Activated CD8-positive, alpha-beta memory T cell treated with anti-CD3 and anti-CD28 coated beads, Interleukin-2, amount 50 U/mL, for 24 hours (primary cell): ENCODE measurements around the gene ZBP1.

ENCODE experiments used
- DNase-seq: peaks from one replicate; pipeline ENCODE4 v3.0.0-alpha.2; 2020; ENCODE audit errors: extremely low read depth

ZBP1 gene

DNA sequence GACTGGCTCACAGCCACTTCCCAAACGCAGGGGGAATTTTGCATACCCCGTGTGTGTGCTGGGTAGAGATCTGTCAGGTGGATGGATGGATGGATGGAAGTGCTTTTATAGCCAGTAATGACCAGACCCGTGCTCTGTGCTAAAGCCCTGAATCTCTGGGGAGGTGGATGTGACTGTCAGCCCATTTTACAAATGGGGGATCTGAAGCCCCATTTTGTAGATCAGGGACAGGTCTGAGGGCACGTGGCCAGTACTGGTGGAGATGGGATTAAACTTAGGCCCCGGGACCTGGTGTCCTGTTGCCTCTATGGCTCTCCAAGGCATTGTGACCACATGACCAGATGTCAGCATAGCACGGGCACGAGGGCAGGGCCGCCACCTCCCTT is 38.2 kb upstream of the ZBP1 start:
- no peak for DNase-seq

DNA sequence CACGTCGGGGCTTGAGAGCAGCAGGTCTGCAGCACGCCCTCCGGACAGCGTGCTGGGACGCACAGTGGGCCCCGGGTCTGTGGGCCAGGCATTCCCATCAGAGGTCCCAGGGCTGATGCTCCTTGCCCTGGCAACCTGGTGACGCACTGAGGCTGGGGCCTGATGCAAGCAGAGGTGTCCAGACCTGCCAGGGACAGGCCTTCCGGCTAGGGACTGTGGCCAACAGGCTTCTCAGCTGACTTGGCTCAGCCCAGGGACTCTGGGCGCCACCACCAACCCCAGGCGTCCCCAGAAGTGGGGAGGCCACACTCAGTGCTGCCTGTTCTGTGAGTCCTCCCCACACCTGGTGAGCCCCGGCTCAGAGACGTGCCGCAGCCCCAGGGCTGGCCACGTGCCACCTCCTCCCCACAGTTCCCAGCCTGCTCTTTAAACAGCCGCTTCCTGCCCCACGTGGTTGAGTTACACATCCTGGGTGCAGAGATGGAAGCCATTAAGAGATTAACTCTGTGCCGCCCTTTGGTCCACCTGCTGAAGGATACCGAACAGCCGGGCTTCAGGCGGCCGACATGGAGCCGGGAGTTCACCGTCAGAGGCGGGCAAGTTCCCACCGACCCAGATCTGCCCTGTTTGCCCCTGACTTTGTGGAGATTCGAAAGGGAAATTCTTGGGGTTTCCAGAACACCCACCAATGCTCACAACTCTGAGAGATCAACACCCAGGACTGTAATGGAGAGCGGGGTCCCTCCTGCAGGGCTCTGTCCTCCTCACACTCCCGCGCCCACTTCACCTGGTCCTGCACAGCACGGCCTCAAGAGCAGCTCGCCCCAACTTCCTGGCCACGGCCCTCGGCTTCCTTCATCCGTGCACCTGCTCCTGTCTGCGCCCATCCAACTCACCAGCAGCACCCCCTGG is 37.6 kb upstream of the ZBP1 start:
- no peak for DNase-seq

DNA sequence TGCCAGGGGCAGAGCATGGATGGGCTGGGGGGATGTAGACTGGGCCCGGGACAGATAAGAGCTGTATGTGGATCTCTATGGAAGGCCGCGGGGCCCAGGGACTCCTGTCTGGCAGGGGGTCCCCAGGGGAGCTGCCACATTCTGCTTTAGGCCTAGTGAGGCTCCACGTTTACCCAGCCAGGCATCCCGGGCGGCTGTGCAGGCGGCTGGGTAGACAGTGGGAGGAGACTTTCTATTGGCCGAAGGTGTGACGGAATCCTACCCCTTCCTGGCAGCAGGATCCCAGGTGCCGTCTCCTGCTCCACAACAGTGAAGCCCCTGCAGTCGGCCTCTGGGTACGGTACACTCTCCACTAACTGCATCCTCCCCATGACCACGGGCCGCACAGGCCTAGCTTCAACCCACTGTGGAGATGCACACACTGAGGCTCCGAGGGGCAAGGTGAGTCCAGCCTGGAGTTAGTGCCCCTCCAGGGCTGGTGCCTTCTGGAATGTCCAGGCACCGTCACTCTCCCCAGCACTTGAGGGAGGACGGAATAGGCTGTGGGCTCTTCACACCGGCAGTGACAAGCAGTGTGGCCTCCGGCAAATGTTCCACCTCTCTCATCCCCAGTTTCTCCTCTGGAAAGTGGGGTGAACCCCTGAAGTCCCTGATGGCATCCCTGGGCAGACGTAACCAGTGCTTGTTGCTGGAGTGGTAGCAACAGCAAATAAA is 36.8 kb upstream of the ZBP1 start:
- DNase-seq: no peak

DNA sequence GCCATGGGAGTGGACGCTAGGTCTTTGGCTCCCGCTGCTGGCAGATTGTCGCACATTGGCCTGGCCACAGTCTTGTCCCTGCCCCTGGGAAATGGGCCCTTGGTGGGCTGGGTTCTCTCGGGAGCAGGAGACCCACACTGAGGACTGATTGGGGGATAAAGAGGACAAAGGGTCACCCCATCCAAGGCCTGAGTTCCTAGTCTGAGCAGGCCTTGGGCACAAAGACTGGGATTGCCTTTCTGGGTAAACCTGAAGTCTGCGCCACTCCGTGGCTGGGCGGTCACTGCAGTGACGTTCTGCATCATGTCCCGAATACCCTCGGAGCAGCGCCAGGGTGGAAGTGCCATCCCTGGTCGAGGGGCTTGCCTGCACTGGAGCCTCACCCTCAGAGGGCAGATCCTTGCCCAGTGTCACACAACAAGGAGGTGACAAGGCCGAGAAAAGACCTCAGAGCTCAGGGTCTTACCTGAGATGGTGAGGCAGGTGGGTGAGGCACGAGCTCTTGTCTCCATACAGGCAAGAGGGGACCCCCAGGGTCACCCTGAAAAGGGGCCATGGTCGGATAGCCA is 36.1 kb upstream of the ZBP1 start:
- DNase-seq: no peak

DNA sequence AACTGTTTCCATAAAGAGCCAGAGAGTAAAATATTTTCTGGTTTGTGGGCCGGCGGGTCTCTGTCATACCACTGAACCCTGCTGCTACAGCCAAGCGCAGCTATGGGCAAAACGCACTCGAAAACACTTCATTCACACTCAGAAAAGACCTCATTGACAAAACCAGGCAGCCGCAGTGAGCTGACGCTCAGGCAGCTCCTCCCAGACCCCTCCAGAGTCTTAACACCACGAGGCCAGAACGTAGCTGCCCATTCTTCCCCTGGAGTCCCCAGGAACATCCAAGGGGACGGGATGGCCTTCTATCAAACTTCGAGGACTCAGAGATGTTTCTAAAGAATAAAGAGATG is 35.6 kb upstream of the ZBP1 start:
- DNase-seq: no peak

DNA sequence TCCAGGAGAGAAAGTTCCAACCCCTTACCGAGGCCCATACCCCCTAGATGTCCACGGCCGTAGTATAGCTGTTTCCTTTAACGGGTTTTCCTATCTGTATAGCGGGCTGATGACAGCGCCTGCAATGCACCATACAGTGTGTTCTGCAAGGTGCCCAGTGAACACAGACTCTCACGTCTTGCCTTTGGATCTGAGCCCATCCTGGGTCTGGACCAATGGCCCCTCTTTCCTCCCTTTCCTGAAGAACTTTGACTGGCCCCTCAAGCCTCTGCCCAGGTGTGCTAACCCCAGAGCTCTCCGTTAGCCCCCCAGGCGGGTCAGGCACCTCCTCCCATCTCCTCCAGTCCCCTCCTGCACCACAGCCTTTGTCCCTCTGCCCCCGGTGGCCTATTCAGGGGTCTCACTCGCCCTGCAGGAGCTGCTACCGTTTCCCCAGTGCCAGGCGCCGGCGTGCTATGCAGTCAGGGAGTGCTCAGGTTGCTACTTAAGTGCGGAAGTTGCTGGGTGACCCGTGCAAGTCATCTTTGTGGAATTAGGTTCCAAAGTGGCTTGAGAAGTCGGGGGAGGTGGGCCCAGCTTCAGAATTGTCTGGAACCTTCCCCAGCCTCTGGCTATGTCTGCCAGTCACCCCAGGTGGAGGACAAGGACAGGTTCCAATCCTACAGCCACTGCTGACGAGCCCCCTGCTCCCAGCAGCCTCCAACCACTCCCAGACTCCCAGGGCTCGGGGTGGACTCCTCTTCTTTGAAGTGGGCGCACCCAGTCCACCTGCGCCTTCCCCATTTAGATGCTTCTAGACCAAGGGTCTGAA is 35.0 kb upstream of the ZBP1 start:
- no peak for DNase-seq

DNA sequence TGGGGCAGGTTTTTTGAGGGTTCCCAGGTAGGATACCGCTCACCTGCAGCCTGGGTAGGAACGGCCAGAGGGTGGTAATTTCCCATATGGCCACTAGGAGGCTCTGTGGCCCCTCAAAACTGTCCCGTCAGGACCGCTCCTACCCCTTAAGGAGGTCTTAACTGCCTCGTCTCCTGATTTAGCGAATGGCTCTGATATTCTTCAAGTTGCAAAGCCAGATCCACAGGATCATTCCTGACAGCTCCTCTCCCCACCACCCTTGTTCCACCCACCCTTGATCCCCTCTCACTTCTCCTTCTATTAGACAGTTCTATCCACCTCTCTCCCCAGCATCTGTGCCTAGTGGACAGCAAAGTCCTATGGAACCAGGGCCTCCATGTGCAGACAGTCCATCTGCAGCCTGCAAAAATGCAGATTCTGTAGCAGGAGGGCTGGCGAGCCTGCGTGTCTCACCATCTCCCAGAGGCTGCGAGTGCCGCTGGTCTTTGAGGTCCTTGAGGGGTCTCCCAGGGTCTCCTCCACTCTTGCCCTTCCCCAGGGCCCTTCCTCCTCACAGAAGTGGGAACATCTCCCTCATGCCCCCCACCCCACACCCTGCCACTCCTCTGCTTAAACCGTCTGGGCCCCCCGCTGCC is 34.3 kb upstream of the ZBP1 start:
- peak; percentile 18 for DNase-seq

DNA sequence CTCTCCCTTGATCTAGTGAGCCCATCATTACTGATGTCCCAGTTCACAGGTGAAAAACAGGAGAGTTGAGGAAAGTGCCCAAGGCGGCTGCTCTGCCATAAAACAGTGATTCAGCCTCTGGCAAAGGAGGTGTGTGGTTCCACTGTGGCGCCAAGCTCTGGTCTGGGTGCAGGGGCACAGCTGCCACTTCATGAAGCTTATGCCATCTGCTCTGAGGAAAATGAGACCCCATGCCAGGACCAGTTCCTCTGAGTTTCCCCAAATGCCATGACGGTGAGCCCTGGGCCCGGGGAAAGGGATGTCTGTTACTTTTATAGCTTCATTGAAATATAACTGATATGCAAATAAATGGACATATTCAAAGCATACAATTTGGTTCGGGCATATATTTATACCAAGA is 33.7 kb upstream of the ZBP1 start:
- DNase-seq: no peak

DNA sequence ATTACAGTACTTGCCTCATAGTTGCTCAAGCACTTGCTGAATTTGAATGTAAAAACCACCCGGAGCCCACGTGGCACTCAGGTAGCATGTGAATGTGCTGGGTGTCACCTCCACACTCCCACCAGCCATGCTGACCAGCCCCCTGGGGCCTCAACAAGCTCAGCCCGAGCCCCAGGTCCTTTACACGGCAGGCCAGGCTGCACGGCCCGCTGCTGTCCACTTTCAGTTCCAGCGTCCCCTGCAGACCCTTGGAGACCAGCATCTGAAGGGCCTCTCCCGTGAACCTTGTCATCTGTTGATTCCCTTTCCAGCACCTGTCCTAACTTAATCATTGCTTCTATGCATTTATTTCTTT is 33.3 kb upstream of the ZBP1 start:
- no peak for DNase-seq

DNA sequence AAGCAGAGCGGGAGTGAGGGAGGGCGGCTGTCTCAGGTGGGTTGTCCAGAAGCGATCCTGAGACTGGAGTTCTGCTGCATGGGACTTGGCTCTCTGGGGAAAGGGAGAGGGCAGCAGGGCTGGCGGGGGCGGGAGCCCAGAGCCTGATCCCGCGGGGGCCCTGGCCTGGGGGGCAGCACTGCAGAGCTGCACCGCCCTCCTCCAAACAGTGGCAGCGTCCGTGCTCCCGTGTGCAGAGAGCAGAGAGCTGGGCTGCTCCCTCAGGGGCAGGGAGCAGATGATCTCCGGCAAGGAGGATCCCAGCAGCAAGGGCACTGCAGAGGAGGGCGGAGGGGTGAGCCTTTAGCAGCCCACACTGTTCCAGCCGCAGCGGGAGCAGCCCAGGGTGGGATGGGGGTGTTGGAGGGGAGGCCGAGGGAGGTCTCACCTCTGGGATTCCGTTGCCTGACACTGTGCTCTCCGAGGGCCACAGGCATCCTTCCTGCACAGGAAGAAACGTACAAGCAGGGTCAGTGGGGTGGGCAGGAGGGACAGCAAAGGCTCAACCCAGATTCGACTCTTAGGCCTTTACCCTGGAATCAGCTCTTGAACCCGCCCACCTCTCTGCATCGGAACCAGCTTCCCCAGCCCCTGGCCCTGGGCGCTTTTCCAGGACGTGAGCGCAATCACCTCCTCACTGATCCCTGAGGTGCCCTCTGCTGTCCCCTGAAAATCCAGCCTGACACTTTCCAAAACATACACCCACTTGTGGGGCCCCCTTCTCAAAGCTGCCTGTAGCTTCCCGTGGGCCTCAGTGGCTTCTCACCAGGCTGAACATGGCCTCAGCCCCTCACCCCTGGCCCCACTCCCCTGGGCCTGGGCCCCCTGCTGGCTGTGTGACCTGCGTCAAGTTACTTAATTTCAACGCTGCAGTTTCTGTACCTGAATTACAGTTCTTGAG is 32.6 kb upstream of the ZBP1 start:
- DNase-seq: no peak

DNA sequence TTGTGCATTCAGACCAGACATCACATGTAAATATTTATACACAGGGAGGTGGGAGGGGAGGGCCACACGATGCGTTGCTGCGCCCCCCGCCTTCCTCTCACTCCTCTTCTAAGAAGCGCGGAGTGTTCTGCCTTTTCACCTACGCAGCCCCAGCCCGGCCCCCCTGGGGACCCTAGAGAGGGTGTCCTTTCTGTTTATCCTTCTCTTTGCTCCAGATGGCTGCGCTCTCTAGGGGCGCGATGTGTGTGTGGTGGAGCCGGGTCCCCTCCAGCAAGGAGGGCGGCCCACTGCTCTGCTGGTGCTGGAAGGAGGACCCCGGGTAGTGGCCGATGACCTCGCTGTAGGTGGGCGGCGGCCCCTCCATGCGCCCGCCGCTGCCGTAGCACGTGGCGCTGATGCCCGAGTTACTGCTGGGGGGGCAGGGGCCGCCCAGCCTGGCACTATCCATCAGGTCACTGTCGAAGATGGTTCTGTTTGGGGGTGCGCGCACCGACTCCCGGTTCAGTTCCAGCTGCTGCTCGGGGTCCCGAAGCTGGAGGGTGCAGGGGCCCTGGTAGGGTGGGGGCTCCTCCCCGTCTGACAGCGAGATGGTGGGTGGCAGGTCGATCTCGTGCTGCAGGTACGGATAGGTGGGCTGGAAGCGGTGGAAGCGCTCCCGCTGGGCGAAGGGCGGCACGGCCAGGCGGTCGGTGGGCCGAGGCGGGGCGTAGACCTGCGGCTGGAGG is 31.8 kb upstream of the ZBP1 start:
- no peak for DNase-seq

DNA sequence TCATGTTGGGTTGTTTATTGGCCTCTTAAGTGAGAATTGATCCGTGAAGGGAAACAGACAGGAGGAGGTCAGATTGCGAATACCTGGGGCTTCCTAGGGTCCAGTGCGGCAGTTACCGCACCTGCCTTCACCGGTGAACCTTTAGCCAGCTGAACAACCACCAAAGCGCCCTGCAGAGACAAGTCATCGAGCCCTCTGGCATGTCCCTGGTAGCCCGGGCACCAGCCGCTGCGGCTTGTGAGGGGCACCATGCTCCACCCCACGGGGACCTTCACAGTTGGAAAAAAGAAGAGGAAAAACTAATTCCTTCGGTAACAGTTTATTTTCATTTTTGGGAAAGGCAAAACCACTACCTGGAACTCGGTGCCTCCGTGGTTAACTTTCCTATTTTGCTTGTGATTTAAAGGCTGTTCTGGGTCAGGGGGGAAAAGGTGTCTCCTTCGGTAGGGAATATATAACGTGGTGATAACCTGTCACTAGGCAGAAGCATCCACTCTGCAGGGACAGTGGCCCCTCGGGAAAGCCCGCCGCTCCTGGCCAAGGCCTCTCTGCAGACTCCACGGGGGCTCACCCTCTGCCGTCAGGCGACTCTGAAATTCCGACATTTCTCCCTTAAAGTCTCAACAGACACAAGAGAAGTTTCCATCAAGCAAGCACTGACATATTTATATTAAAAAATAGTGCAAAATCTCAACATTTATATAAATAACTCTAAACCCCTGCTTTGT is 30.7 kb upstream of the ZBP1 start:
- no peak for DNase-seq

DNA sequence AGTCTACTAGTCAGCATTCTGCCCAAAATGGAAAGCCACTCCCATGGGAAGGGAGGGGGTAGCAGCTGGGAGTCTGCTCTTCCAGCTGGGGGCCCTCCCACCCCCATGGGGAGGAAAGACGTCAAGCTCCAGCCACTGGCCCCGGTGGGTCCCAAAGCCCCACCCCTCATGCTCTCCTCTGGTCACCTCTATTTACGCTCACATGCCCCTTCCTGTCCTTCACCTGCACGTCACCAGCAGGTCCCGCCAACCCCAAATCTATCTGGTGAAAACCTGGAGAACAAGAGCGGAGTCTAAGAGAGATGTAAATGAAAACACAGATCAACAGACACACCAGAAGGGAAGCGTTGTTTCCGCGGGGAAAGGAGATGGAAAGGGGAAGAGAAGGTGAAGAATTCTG is 30.0 kb upstream of the ZBP1 start:
- DNase-seq: no peak

DNA sequence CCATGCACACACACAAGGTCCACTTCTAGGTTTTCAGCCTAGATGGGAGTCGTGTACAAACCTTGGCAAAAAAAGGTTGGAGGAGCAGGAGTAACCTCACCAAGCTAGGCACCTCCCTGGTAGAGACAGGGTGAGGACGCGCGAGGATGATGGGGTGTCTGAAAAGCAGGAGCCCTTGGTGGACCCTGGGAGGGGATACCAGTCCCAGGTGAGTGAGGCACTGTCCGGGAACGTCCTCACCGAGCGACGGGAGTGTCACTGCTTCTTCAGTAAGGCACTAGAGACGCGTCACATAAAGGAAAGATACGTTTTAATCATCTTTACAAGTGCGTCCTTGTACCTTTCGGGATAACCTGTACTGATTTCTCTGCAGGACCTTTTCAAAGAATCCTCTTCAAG is 29.4 kb upstream of the ZBP1 start:
- DNase-seq: no peak

DNA sequence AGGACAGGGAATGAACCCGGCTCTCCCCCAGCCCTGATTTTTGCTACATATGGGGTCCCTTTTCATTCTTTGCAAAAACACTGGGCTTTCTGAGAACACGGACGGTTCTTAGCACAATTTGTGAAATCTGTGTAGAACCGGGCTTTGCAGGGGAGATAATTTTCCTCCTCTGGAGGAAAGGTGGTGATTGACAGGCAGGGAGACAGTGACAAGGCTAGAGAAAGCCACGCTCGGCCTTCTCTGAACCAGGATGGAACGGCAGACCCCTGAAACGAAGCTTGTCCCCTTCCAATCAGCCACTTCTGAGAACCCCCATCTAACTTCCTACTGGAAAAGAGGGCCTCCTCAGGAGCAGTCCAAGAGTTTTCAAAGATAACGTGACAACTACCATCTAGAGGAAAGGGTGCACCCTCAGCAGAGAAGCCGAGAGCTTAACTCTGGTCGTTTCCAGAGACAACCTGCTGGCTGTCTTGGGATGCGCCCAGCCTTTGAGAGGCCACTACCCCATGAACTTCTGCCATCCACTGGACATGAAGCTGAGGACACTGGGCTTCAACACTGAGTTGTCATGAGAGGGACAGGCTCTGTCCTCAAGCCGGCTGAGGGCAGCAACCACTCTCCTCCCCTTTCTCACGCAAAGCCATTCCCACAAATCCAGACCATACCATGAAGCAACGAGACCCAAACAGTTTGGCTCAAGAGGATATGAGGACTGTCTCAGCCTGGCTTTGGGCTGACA is 28.8 kb upstream of the ZBP1 start:
- DNase-seq: no peak

DNA sequence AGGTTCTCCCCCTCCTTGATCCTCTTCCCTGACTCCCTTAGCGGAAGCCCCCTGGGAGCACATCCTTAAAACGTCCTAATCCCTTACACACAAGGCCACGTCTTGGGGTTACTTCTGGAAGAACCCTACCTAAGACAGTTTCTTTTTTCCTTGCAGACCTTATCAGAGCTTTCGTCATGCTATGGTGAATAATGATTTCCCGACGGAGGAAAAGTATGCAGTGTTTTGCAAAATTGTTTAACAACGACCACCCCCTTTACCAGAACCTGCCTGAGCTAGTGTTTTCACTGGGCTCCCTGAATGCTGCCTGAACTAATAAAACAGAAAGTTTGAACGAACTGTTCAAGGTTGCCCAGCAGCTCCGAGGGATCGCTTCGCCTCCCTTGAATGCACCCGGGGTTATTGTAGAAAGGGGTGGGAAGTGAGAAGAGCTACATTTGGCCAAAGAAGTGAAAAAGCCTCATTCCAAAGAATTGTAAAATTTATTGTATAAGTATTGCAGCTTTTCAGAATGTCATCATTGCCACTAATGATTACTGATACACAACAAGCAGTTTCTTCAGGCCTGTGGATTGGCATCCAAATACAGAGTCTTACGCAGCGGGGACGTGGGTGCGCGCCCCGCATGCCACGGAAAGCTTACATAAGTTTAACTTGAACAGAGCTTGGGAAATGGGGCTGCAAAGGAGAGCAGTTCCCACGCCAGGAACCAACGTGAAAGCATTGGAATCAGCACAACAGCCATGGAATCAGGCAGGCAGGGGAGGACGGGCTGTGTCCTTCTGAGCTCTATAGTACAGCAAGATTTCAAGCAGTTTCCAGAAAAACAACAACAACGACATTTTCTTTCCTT is 27.9 kb upstream of the ZBP1 start:
- no peak for DNase-seq

DNA sequence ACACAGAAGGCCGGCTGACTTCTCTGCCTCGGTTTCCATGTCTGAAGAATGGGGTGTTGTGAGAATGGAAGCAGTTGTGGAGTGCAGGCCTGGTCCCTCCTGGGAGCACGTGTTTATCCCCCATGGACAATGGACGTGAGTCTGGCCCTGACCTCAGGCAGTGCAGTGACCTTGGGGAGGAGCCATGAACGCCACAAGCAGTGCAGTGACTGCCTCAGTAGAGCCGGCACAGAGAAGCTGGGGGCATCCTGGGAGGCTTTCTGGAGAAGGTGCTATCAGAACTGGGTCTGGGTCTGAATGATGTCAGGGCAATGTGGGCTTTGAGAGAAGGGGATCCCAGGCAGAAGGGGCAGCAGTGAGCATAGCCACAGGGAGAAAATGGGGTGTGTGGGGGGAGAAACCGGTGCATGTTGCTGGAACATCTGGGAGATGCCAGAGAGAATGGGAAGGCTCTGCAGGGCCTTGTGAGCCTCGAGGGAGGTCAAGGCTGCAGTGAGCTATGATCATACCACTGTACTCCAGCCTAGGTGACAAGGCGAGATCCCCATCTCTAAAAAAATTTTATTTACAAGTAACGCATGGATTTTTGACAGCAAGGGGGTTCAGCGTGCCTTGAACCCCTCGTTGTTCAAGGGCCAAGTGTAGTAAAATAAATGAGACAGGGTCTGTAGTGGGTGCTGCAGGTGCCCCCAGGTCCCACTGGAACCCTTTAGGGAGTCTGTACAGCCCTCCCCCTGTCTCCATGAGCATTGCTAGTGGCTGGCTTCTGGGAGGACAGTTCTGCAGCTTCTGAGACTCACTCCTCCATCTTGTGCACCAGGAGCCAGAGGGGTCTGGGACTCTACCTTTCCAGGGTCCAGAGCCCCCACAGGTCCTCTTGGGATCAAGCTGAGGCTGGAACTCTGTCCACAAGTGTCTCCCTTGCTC is 27.0 kb upstream of the ZBP1 start:
- no peak for DNase-seq
